Neural cell (in vitro differentiated cells): ENCODE measurements around the gene CBS.
"Not testable (repeated sequence)": the region's sequence is repeated elsewhere in the genome, so short reads cannot be mapped to it uniquely, and the experiment has no call there.

Source experiments
- EP300 ChIP-seq: fragments of 450-650 bp; conservative IDR thresholded peaks from 2 replicates; pipeline ENCODE4 v1.6.1; 2014; ENCODE audit warnings: antibody characterized with exemption, mild to moderate bottlenecking, moderate library complexity; ENCODE audit not compliant: poor library complexity, severe bottlenecking
- EZH2 ChIP-seq: fragments of 200-600, 300-800 bp; shearing (Covaris generic), sonication (generic); IDR thresholded peaks from 2 replicates; pipeline ENCODE4 v1.6.1; 2014; ENCODE audit warnings: antibody characterized with exemption, low read length, borderline replicate concordance, mild to moderate bottlenecking; ENCODE audit not compliant: insufficient read depth, poor library complexity, severe bottlenecking
- MXI1 ChIP-seq: fragments of 450-650 bp; conservative IDR thresholded peaks from 2 replicates; pipeline ENCODE4 v1.6.1; 2014; ENCODE audit warnings: antibody characterized with exemption, mild to moderate bottlenecking; ENCODE audit not compliant: poor library complexity, severe bottlenecking
- POLR2AphosphoS5 ChIP-seq: IDR thresholded peaks from 2 replicates; pipeline ENCODE4 v1.6.1; 2012
- RAD21 ChIP-seq: fragments of 450-650 bp; conservative IDR thresholded peaks from 2 replicates; pipeline ENCODE4 v1.6.1; 2014; ENCODE audit warnings: antibody characterized with exemption, mild to moderate bottlenecking, moderate library complexity
- SMC3 ChIP-seq: fragments of 450-650 bp; conservative IDR thresholded peaks from 2 replicates; pipeline ENCODE4 v1.6.1; 2014; ENCODE audit warnings: antibody characterized with exemption, mild to moderate bottlenecking, moderate library complexity; ENCODE audit not compliant: poor library complexity
- TAF1 ChIP-seq: IDR thresholded peaks from 2 replicates; pipeline ENCODE4 v1.6.1; 2012; ENCODE audit warnings: low read depth
- TF ChIP-seq, protein P1 (sequence below): fragments of 450-650 bp; IDR thresholded peaks from 2 replicates; pipeline ENCODE4 v1.5.1; 2014; ENCODE audit warnings: antibody characterized with exemption, mild to moderate bottlenecking, moderate library complexity; ENCODE audit not compliant: poor library complexity, severe bottlenecking

GRCh38 chr21:43042169-43042568 lies 33.5 kb downstream of the CBS start:
- TF ChIP-seq, protein P1, sequence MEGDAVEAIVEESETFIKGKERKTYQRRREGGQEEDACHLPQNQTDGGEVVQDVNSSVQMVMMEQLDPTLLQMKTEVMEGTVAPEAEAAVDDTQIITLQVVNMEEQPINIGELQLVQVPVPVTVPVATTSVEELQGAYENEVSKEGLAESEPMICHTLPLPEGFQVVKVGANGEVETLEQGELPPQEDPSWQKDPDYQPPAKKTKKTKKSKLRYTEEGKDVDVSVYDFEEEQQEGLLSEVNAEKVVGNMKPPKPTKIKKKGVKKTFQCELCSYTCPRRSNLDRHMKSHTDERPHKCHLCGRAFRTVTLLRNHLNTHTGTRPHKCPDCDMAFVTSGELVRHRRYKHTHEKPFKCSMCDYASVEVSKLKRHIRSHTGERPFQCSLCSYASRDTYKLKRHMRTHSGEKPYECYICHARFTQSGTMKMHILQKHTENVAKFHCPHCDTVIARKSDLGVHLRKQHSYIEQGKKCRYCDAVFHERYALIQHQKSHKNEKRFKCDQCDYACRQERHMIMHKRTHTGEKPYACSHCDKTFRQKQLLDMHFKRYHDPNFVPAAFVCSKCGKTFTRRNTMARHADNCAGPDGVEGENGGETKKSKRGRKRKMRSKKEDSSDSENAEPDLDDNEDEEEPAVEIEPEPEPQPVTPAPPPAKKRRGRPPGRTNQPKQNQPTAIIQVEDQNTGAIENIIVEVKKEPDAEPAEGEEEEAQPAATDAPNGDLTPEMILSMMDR, result not testable (repeated sequence)
- TF ChIP-seq POLR2AphosphoS5, TAF1, EP300, SMC3, MXI1, EZH2, RAD21: not testable (repeated sequence)
